ENCODE data around the gene DNAH10.
A peak's percentile ranks its signal among the peaks of the same experiment; 100 is the strongest.

DNAH10 gene

DNA sequence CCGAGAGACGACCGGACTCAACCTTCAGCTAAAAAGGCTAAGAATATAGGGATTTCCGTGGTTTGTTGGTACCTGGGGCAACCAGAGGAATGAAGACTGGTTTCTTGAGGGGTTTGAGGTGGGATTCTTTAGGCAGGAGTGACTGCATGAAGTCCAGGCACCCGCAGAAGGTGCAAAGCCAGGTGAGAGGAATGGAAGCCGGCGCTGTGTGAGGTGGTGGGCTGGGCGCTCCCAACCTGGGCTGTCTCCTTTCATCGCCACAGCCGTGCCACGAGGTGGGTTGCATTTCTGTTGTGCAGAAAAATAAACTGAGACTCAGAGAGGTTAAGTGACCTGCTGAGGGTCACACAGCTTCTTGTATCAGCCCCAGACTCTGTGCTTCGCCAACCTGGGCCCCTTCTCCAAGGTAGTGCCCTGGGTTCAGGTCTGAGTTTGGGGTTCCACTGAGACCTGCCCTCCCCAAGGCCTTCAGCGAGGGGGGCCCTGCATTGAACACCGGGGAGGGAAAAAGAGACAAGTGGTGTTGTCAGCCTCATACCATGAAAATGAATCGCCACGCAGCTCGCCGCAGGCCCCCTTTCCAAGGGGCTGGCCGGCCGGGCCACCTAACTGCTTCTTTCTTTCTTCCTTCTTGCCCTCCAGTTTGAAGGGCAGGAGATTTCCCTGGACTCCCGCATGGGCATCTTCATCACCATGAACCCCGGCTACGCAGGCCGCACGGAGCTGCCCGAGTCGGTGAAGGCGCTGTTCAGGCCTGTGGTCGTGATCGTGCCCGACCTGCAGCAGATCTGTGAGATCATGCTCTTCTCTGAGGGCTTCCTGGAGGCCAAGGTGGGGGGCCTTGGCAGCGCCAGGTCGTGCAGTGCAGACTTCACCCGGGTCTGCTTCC, 88.4 kb downstream of the DNAH10 start:
- H3K36me3 ChIP-seq (ENCODE audit: control insufficient read depth in 2 of 2, insufficient read depth in 1 of 2, low read length in 2 of 2), result no peaks in the 10 kb centered on the region
- no peaks in the 10 kb centered on the region for H3K4me1 ChIP-seq (ENCODE audit: control insufficient read depth, insufficient read depth, low read length)
- H3K27ac ChIP-seq (ENCODE audit: extremely low read depth, low read depth, low read length), result no peak overlapping the region
- no peaks in the 10 kb centered on the region for H3K9me3 ChIP-seq (ENCODE audit: control insufficient read depth, insufficient read depth, low read depth, low read length)
- H3K4me3 ChIP-seq (ENCODE audit: low read depth, low read length), result no peak overlapping the region
- ChIA-PET CTCF (interaction anchor here (0.7 kb wide), 2 partner anchors 8 to 41 kb away, joined by 3 to 4 read pairs; no protein-coding TSS in a partner anchor), POLR2A (no interaction called here)
- no peak for TF ChIP-seq SP3 (tag by site-specific recombination; IDR thresholded peaks at IDR 0.05)
- no peak for TF ChIP-seq ZNF501 (tag by site-specific recombination; IDR thresholded peaks at IDR 0.05)
- TF ChIP-seq ZNF768 (tag by site-specific recombination; IDR thresholded peaks at IDR 0.05), result peak; percentile 43; the same call in 1 of the 2 replicates
- no peak for TF ChIP-seq ZNF292 (tag by site-specific recombination; IDR thresholded peaks at IDR 0.05; ENCODE audit: borderline replicate concordance, low read depth)
- no peak for TF ChIP-seq ZNF658 (tag by site-specific recombination; IDR thresholded peaks at IDR 0.05)
- TF ChIP-seq ZNF202 (tag by site-specific recombination; IDR thresholded peaks at IDR 0.05; ENCODE audit: borderline replicate concordance), result no peak

DNA sequence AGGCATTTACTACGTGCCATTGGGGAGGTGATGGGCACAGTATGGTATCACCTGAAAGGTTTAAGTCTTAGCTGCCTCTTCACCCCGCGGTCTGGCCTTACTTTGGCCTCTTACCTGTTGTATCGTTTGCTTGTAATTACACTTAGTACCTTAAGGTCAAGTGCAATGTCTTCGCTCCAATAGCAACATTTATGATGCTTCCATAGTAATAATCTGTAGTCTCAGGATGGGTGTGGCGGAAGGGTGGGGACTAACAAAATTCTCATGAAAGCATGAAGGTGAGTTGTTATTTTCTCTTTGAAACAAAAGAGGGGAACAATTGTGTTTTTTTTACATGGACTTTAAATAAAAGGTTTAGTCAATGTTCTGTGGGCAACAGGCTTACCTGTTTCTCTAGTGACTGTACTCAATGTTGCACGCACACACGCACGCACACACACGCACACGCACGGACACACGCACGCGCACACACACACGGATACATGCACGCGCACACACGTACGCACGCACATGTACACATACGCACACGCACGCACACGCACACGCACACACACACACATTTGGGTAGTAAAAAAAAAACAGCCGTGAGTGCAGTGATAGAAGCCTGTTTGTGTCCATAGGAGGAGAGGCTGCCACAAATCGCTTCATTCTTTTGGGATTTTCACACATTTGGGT, 91.4 kb downstream of the DNAH10 start:
- H3K27ac ChIP-seq (ENCODE audit: extremely low read depth, low read depth, low read length), result no peak overlapping the region
- no peak overlapping the region for H3K4me3 ChIP-seq (ENCODE audit: low read depth, low read length)
- no peaks in the 10 kb centered on the region for H3K4me1 ChIP-seq (ENCODE audit: control insufficient read depth, insufficient read depth, low read length)
- no peaks in the 10 kb centered on the region for H3K36me3 ChIP-seq (ENCODE audit: control insufficient read depth in 2 of 2, insufficient read depth in 1 of 2, low read length in 2 of 2)
- ChIA-PET CTCF (interaction anchor here (0.6 kb wide), 1 partner anchor 29 kb away, joined by 5 read pairs; no protein-coding TSS in a partner anchor), POLR2A (no interaction called here)
- H3K9me3 ChIP-seq (ENCODE audit: control insufficient read depth, insufficient read depth, low read depth, low read length), result no peaks in the 10 kb centered on the region
- TF ChIP-seq ZNF747 (tag by site-specific recombination; IDR thresholded peaks at IDR 0.05) (no peak), ZNF521 (tag by site-specific recombination; IDR thresholded peaks at IDR 0.05) (no peak), ZNF324 (tag by site-specific recombination; IDR thresholded peaks at IDR 0.05) (no peak), ZNF416 (tag by site-specific recombination; IDR thresholded peaks at IDR 0.05) (no peak), ZNF501 (tag by site-specific recombination; IDR thresholded peaks at IDR 0.05) (no peak), ZNF626 (tag by site-specific recombination; IDR thresholded peaks at IDR 0.05) (no peak), ZBTB20 (tag by site-specific recombination; IDR thresholded peaks at IDR 0.05) (no peak), ZNF350 (tag by site-specific recombination; IDR thresholded peaks at IDR 0.05) (no peak), ZSCAN16 (tag by site-specific recombination; IDR thresholded peaks at IDR 0.05) (no peak), ZIC2 (tag by site-specific recombination; IDR thresholded peaks at IDR 0.05) (no peak), GLIS1 (tag by site-specific recombination; IDR thresholded peaks at IDR 0.05) (no peak), ZFP3 (tag by site-specific recombination; IDR thresholded peaks at IDR 0.05; ENCODE audit: low read depth) (no peak), ZNF121 (tag by site-specific recombination; IDR thresholded peaks at IDR 0.05) (no peak), ZNF555 (tag by site-specific recombination; conservative IDR thresholded peaks at IDR 0.05) (no peak)
- TF ChIP-seq, protein P1, sequence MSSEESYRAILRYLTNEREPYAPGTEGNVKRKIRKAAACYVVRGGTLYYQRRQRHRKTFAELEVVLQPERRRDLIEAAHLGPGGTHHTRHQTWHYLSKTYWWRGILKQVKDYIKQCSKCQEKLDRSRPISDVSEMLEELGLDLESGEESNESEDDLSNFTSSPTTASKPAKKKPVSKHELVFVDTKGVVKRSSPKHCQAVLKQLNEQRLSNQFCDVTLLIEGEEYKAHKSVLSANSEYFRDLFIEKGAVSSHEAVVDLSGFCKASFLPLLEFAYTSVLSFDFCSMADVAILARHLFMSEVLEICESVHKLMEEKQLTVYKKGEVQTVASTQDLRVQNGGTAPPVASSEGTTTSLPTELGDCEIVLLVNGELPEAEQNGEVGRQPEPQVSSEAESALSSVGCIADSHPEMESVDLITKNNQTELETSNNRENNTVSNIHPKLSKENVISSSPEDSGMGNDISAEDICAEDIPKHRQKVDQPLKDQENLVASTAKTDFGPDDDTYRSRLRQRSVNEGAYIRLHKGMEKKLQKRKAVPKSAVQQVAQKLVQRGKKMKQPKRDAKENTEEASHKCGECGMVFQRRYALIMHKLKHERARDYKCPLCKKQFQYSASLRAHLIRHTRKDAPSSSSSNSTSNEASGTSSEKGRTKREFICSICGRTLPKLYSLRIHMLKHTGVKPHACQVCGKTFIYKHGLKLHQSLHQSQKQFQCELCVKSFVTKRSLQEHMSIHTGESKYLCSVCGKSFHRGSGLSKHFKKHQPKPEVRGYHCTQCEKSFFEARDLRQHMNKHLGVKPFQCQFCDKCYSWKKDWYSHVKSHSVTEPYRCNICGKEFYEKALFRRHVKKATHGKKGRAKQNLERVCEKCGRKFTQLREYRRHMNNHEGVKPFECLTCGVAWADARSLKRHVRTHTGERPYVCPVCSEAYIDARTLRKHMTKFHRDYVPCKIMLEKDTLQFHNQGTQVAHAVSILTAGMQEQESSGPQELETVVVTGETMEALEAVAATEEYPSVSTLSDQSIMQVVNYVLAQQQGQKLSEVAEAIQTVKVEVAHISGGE (tag by site-specific recombination; conservative IDR thresholded peaks at IDR 0.05; ENCODE audit: low read depth), result no peak
- TF ChIP-seq, protein P2, sequence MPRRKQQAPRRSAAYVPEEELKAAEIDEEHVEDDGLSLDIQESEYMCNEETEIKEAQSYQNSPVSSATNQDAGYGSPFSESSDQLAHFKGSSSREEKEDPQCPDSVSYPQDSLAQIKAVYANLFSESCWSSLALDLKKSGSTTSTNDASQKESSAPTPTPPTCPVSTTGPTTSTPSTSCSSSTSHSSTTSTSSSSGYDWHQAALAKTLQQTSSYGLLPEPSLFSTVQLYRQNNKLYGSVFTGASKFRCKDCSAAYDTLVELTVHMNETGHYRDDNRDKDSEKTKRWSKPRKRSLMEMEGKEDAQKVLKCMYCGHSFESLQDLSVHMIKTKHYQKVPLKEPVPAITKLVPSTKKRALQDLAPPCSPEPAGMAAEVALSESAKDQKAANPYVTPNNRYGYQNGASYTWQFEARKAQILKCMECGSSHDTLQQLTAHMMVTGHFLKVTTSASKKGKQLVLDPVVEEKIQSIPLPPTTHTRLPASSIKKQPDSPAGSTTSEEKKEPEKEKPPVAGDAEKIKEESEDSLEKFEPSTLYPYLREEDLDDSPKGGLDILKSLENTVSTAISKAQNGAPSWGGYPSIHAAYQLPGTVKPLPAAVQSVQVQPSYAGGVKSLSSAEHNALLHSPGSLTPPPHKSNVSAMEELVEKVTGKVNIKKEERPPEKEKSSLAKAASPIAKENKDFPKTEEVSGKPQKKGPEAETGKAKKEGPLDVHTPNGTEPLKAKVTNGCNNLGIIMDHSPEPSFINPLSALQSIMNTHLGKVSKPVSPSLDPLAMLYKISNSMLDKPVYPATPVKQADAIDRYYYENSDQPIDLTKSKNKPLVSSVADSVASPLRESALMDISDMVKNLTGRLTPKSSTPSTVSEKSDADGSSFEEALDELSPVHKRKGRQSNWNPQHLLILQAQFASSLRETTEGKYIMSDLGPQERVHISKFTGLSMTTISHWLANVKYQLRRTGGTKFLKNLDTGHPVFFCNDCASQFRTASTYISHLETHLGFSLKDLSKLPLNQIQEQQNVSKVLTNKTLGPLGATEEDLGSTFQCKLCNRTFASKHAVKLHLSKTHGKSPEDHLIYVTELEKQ (tag by site-specific recombination; IDR thresholded peaks at IDR 0.05; ENCODE audit: borderline replicate concordance), result no peak
- TF ChIP-seq, protein P3, sequence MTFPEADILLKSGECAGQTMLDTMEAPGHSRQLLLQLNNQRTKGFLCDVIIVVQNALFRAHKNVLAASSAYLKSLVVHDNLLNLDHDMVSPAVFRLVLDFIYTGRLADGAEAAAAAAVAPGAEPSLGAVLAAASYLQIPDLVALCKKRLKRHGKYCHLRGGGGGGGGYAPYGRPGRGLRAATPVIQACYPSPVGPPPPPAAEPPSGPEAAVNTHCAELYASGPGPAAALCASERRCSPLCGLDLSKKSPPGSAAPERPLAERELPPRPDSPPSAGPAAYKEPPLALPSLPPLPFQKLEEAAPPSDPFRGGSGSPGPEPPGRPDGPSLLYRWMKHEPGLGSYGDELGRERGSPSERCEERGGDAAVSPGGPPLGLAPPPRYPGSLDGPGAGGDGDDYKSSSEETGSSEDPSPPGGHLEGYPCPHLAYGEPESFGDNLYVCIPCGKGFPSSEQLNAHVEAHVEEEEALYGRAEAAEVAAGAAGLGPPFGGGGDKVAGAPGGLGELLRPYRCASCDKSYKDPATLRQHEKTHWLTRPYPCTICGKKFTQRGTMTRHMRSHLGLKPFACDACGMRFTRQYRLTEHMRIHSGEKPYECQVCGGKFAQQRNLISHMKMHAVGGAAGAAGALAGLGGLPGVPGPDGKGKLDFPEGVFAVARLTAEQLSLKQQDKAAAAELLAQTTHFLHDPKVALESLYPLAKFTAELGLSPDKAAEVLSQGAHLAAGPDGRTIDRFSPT (tag by site-specific recombination; IDR thresholded peaks at IDR 0.05), result no peak
- TF ChIP-seq, protein P4, sequence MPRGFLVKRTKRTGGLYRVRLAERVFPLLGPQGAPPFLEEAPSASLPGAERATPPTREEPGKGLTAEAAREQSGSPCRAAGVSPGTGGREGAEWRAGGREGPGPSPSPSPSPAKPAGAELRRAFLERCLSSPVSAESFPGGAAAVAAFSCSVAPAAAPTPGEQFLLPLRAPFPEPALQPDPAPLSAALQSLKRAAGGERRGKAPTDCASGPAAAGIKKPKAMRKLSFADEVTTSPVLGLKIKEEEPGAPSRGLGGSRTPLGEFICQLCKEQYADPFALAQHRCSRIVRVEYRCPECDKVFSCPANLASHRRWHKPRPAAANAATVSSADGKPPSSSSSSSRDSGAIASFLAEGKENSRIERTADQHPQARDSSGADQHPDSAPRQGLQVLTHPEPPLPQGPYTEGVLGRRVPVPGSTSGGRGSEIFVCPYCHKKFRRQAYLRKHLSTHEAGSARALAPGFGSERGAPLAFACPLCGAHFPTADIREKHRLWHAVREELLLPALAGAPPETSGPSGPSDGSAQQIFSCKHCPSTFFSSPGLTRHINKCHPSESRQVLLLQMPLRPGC (tag by site-specific recombination; IDR thresholded peaks at IDR 0.05), result no peak
